NCI-H2227 treated with DMSO at 0.1 percent for 48 hours (cell line): ENCODE data around the gene MTUS2.

Experiments used
- DNase-seq: peaks from one replicate; lab custom pipeline; 2025; lab: John Stamatoyannopoulos, UW

The MTUS2 gene

DNA sequence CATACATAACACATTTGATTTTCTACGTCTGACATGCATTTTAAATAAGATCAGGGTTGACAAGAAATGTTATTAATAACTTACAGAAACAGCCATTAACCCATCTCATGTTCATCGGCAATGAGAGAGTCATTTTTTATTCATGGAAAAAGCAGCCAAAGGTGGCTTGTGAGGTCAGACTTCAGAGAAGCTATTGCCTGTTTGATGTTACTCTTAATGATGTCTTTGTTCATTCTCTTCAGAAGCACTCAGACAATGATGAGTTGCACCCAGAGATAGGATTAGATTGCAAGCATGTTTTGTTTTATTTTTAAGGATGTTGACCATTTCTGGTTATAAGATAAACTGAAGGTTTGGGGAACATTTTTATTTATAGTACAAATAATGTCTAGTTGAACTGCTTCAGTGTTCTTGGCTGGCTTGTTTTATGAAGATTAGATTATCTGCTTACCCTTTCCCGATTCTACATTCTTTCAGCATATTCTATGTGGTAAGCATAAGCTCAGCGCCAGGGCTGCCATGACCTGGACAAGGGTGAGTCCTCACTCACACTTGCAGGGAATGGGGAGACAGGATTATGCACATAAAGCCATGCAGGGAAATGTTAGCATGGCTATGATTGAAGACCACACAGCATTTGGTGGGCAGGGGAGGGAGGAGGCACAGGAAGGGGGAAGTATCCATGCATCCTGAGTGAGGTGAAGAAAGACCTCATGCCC, 288.1 kb downstream of the MTUS2 start:
- DNase-seq = no peak

DNA sequence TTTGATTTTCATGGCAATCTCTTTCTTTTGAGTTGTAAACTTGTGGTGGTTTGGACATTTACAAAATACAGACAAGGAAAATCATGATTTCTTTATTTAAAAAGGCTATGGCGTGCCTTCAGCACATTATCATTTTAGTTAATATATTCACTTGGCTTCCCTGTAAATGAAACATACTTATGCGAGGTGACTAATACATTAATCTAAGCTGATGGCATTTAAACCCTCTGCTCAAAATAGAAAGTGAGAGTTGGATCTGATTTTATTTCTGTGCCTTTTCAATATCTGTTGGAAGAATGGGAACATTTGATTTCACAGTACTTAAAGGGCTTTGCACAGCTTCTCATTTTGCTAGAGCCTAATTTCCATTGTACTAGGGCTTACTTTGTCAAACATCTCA, 289.8 kb downstream of the MTUS2 start:
- no peak for DNase-seq

DNA sequence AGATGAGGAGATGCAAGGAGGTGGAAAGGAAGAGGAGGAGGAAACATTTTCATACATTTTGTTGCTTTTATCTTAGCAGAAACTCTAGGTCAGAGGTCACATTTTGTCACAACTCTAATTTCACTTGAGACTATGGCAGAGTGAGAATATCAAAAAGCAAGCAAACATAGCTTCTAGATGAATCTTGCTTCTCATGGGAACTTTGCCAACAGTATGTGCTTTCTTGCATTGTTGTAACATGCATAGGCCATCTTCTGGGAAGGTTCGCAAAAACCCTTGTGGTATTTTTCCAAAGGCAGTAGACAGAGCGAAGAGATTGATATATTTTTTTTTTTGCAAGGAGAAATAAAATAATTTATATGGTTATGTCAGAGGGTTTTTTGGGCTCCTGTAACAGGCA, 291.3 kb downstream of the MTUS2 start:
- DNase-seq = no peak

DNA sequence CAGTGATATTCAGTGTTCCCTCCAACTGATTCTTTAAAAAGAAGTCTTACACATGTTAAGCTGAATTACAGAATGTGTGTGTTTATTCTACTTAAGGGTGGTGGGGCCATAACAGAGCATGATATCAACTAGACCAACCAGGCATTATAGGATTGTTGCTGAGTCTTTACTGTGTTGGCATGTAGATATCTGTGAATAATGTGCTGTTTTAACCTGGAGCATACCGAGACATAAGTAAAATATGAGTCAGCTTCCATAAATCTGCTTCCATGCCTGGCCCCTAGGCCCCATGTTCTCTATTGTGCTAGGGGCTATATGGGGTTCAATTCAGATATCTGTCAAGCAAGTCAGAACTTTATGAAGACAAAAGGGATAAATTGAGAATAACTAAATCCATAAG, 295.7 kb downstream of the MTUS2 start:
- DNase-seq = no peak

DNA sequence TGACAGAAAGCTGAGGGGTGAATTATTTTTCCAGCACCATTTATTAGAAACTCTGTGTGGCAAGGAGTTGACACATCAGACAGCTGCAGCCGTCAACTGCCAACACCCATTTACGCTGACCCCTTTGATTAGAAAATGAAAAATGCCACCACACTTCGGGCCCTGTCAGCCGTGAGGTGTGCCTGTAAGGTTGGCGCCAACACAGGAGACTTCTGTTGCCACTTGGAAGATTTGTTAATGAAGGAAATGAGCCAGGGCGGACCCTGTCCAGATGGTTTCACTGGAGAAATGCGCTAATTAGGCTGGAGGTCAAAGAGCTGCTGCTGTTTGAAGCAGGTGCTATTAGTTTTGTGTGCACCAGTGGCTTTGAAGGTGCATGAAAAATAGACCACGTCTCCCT, 297.5 kb downstream of the MTUS2 start:
- no peak for DNase-seq

DNA sequence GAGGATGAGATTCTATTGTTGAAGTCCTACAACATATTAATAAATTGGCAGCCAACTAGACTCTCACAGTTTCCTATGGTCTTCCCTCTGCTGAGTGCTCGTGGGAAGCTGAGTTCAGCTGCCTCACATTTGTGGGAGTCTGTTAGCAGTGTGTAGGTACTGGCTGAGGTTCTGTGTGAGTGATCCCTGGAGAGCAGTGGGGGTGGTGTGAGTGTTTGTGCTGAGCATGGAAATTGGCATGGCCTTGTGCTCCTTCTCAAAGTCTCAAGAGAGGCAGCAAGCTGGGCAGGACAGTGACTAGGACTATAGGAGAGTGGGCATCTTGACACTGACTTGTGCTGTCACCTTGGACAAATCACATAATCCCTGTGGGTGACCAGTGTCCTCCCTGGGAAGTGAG, 298.3 kb downstream of the MTUS2 start:
- no peak for DNase-seq

DNA sequence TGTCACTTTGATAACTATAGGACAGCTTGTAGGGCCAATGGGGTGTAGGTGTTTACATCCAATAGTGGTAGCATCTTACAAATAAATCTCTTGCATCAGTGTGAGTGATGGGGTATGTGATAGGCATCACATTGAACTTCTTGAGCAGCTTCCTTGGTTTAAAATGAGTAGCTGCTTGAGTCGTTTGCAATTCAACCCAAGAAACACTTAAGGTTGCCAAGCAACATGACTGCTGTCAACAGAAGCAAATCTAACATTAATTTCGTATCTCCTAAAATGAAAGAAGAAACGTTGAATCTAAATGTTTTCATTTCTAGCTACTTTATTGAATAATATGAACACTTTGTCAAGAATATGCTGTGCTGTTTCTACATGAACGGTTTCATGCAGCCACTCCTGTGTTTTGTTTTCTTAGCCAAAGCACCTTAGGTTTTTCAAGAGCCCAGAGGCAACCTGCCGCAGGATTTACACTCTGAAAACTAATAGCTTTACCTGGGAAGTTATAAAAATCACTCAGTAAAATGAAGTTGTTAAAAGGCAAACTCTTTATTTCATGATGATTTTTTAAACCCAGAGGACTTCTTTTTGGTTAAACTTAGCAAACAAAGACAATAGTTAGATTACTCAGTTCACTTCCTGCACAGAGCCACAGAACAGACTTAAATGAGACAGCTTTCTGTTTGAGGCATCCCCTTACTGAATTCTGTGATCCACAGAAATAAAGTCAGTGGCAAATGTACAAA, 305.2 kb downstream of the MTUS2 start:
- DNase-seq = no peak

DNA sequence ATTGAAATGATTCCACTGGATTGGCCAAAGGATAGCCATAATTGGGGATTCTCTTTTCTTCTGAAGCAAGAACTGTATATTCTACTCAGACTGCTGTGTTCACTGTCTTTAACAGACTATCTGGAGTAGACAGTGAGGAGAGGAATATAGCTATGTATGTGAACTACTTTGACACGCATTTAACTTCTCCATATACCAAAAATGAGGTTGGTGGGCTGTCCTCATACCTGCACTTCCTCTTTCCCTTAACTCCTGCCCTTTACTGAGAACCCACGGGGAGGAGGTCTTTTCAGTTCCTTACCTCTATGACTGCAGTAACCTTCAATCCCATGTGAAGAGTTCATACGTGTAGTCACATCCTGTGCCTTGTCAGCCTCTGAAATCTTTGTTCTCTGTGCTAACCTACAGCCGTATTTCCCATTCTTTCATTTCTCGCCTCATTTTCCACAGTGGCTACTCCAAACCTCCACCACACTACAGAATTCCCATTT, 305.8 kb downstream of the MTUS2 start:
- DNase-seq = no peak

DNA sequence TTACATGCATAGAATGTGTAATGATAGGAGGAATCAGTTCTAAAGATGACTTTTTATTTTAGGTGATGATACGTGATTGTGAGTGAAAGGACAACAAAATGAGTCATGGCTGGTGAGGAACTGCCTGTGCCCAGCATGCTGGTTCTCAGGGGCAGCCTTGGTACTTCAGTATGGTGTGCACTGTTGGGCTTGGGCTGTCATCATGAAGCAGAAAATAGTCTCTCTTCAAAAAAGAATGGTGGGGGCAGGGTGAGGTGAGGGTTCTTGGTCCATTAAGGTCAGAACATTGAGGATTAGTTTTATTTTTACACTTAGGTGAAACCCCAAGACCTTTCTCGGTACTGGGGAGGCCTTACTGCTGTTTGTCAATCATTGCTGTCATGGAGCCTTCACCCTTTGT, 309.5 kb downstream of the MTUS2 start:
- DNase-seq = no peak

DNA sequence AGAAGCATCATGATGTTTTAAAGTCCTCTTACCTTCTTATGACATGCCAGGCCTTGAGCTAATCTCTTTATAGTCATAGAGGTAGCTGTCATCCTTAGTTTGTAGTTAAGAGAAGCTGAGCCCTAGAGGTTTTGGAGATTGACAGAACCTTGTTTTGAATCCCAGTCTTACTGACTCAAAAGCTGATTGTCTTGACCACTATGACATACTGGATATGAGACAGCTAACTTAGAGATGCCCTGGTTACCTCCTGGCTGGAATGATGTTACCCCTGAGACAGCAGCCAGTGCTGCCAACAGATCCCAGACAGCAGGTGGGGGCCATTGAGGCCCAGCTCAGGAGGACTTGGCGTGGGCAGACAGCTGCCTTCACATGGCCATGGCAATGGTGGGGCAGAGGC, 311.0 kb downstream of the MTUS2 start:
- no peak for DNase-seq

DNA sequence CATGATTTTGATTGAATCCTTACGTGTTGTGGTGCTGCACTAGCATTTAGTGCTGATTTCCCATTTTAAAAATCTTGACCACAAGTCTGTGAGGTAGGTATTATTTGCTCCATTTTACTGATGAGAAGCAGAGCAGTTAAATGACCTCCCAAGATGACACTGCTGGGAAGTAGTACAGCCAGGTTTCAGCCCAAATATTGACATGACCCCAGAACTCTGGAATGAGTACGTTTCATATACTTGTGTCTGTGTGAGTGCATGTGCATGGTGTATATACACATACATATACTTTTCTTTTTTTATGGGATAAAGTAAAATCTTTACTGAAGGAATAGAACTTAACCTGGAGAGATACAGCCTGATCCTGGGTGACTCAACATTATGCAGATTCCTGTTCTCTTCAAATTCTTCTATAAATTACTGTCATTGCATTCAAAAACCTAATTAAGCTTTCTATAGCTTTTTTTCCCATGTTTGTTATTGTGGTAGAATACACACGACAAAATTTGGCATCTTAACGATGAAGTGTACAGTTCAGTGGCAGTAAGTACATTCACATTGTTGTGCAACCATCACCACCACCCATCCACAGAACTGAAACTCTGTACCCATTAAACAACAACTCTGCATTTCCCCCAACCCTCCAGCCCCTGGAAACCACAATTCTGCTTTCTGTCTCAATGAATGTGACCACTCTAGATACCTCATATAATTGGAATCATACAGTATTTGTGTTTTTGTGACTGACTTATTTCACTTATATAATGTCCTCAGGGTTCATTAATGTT, 311.9 kb downstream of the MTUS2 start:
- no peak for DNase-seq

DNA sequence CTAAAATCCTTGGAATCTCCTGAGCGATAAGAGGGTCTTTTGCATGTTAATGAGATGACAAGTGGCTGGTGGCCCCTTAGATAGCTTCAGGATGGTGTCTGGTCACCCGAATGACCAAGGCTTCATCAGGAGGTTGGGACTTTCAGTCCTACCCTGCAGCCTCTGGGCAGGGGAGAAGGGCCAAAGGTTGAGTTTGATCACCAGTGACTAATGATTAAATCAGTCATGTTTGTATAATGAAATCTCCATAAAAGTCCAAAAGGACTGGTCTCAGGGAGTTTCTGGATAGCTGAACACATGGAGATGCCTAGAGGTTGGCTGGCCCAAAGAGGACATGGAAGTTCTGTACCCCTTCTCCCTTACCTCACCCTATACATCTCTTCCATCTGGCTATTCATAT, 316.2 kb downstream of the MTUS2 start:
- no peak for DNase-seq

DNA sequence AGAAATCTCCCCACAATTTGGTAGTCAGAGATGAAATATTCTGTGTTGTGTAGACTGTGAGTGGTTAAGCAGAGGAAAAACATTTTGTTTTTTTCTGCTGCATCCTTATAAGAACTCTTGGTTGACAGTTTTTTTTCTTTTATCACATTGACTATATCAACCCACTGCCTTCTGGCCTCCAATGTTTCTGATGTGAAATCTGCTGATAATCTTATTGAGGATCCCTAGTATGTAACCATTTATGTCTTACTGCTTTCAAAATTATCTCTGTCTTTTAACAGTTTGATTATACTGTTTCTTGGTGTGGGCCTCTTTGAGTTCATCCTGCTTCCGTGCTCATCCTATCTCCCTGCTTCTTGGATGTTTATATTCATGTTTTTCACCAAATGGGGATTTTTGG, 316.9 kb downstream of the MTUS2 start:
- no peak for DNase-seq

DNA sequence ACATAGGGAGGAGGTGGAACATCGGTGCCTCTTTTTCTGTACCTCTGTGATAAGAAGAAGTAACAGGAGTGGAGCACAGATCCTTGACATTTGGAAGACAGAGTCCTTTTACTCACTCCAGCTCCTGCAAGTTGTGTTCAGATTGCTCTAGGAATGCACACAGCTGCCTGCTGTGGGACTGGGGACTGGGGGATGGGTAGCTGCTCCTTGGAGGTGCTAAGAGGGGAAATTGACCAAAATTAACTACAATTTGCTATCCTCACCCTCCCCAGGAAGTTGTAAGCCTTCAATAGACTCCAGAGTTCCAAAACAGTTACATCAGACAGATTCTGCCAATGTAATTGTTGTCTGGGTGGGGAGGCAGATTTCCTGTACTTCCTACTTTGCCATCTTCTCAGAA, 317.9 kb downstream of the MTUS2 start:
- DNase-seq = no peak

DNA sequence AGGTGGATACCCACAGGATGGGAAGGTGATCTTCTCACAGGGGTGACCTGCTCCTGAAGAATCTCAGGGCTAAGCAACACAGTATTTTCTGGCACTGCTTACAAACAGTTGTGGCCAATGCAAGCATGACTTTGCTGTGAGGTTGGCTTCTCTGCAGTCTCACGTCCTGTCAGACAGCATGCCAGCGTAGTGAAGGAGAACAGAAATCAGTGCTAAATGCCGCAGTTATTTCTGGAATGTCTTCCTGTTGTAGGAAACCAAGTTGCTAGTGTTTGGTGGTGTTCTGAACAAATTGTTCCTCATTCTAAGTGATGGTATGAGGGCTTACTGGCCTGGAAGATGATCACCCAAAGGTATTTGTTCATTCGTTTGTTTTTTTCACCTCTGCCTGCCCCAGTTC, 320.1 kb downstream of the MTUS2 start:
- DNase-seq = no peak

DNA sequence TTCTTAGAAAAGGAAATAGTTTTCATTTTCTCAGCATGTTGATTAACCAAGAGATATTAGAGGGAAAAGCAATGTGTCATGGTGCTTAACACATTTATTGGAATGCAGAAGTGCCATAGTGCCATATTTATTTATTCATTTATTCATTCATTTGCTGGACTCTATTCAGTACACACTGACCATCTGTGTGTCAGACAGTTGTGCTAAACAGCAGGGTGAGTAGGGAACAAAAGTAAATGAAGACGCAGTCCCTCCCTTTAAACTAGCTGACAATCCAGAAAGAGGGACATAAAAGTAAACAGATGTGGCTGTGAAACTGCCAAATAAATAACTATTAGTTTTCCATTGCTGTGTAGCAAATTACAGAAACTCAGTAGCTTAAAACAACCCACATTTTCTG, 323.7 kb downstream of the MTUS2 start:
- no peak for DNase-seq

DNA sequence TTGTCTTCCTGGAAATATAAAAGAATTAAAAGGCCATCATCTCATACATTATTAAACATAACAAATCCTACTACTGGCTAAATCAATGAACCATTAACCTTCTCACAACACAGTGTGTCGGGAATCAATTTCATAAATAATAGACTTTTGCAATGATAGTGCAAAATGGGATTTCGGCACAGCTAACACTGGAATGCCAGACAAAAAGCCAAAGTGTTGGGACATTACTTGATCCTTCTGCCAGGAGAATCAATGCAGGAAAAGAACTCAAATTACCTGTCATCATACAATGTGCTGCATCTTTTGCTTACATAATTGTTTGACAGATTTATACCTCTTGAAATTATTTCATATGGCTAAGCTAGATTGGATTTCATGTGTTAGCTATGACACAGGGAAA, 334.3 kb downstream of the MTUS2 start:
- no peak for DNase-seq

DNA sequence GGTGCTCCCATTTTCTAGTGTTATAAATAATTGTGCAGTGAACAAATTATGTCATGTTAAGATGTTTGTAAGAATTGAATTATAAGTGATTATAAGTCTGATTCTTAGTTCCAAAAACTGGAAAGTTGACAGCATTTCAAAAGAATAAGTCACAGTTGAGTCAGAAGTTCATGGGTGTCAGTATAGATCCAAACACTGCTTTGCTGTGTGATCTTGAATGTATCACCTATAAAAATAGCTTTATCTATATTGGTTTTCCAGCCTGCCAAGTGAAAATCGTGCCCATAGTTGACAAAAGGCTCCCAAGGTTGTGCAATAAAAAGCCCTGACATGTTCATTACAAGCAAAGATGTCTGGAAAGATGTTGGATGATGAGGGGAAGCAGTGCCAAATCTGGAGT, 336.0 kb downstream of the MTUS2 start:
- DNase-seq = no peak

DNA sequence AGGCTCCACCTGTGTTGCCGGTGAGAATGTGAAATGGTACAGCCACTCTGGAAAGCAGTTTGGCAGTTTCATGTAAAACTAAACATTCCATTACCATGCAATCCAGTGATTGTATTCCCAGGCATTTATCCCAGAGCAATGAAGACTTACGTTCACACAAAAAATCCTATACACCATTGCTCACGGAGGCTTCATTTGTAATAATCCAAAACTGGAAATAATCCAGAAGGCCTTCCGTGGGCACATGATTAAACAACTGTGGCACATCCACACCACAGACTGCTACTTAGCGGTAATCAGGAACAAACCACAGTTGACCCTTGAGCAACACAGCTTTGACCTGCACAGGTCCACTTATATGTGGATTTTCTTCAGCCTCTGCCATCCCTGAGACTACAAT, 339.7 kb downstream of the MTUS2 start:
- DNase-seq = no peak

DNA sequence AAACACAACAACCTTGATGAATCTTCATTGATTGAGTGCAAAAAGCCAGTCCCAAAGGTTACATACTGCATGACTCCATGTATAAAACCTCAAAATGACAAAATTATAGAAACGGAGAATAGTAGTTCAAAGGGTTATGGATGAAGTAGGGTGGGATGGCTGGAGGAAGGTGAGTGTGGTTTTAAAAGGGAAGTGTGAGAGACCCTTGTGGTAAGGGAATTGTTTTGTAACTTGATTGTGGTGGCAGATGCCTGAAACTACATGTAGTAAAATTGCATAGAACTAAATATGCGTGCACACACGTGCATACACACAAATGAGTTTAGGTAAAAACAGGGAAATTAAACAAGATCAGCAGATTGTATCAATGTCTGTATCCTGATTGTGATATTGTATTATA, 340.7 kb downstream of the MTUS2 start:
- no peak for DNase-seq

DNA sequence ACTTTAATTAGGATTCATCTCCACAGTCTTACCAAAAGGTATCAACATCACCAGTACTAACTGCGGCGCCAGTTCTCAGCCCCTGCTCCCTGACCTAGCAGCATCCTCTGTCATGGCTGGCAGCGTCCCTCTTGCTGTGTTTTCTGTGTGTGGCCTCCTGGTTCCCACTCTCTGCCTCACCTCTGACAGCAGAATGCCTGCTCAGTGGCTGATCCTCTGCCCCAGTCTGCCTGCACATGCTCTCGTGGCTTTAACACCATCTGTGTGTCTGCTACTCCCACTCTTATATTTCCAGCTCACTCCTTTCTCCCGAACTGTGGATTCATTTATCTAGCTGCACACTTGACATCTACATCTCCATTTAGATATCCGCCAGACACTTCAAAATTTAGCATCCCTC, 341.5 kb downstream of the MTUS2 start:
- DNase-seq = no peak

DNA sequence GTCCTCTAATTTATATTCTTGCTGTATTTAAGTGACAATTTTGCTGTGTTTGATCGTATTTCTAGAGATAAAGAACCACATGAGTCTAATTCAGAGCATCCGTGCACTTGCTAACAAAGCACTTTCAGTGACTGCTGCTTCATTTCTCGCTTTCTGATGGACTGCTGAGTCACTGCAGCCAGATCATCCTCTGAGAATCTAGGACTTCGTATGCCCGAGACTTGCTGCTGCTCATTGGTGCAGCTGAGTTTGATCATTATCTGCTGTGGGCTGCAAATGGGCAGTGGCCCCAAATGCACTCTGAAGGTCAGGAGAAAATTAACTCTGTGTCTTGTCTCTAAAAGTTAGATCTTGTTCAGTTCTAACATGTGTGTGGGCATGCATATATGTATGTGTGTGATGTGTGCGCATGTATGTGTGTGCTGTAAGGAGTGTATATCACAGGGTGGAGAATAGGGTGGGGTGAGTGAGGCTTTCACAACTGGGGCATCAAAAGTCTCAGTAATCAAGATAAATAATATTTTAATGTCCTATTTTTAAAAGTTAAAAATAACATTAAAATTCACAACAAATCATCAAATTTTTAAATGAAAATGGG, 342.6 kb downstream of the MTUS2 start:
- DNase-seq = no peak

DNA sequence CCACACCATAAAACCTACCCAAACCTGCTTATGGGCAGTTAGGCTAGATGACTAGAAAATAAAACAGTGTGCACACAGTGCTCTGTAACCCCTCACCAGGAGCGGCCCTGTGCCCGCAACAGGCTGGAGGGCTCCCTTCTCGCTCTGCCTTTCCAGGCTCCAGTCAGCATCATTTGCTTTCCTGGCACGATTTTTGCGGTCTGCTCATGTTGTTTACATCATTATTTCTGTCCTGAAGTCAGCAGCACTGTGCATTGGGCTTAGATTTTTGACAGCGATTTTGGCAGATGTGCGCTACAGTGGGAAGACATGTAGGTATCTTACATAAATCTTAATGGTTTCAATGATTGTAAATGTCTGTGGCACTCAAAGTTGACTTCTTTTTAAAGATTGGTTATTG, 344.0 kb downstream of the MTUS2 start:
- DNase-seq = no peak
